Hippocampal formation (tissue), 2 donors: ENCODE data around the gene DRAM1.
"Not testable (repeated sequence)": the region's sequence is repeated elsewhere in the genome, so short reads cannot be mapped to it uniquely, and the experiment has no call there.

Experiments
- DNase-seq, 2 donors: peaks; one replicate each; lab custom pipeline; 2025; lab: John Stamatoyannopoulos, UW

DRAM1 gene

GRCh38 chr12:101859664-101860607, 17.4 kb upstream of the DRAM1 start:
- no peak for DNase-seq

GRCh38 chr12:101861688-101862087, 15.7 kb upstream of the DRAM1 start:
- not testable (repeated sequence) for DNase-seq

- no peak for DNase-seq
Observed at GRCh38 chr12:101862245-101862644, 15.1 kb upstream of the DRAM1 start.

DNA sequence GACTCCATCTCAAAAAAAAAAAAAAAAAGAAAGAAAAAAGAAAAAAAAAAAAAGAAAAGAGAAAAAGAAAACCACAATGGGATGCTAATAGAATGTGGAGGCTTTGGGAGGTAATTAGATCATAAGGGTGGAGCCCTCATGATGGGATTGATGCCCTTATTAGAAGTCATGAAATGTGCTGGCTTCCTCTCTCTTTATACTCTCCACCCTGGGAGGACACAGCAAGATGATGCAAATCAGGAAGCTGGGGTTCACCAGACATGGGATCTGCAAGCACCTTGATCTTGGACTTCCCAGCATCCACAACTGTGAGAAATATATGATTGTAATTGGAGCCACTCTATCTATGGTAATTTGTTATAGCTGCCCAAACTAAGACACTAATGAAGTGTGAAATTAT, 13.4 kb upstream of the DRAM1 start:
- no peak for DNase-seq

DNA sequence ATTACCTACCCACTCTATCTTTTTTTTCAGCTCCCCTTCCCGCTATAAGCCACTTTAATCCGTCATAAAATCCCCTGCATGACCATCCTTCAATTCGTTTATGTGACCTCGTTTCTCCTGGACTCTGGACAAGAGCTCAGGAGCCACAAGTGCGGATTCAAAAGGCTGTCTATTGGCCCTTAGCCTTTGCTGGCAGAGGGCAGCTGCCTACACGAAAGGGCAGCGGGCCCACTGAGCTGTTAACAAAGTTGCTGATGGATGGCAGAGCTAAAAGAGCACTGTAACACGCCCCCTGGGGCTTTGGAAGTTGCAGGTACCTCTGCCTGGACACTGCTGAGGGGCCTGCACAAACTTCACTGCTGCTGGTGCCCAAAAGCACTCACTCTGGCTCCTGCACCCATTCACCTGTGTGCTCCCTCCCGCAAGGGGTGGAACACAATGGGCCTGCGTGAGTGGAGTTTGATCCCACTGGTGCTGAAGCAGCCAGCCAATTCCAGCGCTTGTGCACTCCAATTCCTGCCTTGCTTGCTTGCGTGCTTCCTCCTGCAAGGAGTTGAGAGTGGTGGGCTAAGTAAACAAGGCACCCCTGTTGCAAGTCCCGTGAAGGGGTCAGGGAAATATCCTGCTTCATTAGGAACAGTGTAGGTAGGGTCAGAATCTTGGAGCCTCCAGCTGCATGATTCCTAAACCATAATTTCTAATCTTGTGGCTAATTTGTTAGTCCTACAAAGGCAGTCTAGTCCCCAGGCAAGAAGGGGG, 10.6 kb upstream of the DRAM1 start:
- no peak for DNase-seq

DNA sequence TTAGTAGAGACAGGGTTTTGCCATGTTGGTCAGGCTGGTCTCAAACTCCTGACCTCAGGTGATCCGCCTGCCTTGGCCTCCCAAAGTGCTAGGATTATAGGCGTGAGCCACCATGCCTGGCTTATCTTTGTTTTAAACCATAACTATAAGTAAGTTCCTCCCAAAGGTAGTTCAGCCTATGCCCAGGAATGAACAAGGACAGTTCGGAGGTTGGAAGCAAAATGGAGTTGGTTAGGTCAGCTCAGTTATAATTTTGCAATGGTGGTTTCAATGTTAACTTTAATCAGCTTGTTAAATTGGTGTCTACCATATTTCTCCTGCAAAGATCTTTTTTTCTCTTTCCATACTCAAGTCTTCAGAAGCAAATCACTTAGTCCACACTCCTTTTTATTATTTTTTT, 9.8 kb upstream of the DRAM1 start:
- DNase-seq, result not testable (repeated sequence)

DNA sequence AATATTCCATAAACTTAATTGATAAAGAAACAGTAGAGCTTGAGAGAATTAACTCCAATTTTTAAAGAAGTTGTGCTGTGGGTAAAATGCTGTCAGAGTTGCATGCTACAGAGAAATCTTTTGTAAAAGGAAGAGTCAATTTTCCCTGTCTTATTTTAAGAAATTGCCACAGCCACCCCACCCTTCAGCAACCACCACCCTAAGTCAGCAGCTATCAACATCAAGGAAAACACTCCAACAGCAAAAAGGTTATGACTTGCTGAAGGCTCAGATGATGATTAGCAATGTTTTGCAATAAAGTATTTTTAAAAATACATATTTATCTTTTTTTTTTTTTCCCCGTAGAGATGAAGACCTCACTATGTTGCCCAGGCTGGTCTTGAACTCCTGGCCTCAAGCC, 6.5 kb upstream of the DRAM1 start:
- no peak for DNase-seq

DNA sequence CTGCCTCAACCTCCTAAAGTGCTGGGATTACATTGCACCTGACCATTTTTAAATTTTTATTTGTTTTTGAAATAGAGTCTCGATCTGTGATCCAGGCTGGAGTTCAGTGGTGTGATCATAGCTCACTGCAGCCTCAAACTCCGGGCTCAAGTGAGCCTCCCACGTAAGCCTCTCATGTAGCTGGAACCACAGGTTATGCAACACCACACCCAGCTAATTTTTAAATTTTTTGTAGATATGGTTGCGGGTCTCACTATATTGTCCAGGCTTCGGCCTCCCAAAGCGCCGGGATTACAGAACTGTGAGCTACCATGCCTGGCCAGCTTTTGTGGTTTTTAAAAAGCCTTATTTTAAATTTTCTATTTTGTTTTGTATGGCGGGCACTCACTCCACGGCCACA, 2.2 kb upstream of the DRAM1 start:
- no peak for DNase-seq

GRCh38 chr12:101876322-101876860, 989 bp upstream of the DRAM1 start:
- DNase-seq, result no peak

DNA sequence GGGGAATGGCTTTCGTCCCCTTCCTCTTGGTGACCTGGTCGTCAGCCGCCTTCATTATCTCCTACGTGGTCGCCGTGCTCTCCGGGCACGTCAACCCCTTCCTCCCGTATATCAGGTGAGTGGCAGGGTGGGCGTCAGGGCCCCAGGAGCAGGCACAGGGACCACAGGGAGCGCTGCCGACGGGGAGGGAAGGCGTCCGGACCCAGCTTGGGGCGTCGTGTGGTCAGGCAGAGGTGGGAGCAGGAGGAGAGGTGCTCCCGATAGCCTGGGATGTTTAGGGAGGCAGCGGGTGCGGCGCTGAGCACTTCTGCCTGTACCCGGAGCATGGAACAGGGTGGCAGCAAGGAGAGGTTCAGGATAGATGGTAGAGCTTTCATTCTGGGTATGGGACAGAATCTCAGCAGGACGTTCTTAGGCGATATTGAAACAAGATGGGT, 444 bp downstream of the DRAM1 start:
- no peak for DNase-seq

GRCh38 chr12:101878243-101878821, 952 bp downstream of the DRAM1 start:
- no peak for DNase-seq

- DNase-seq, result no peak
Observed at GRCh38 chr12:101880769-101881168, 3.4 kb downstream of the DRAM1 start.

GRCh38 chr12:101881228-101881627, 3.8 kb downstream of the DRAM1 start:
- no peak for DNase-seq

- no peak for DNase-seq
Observed at GRCh38 chr12:101884174-101884573, 6.8 kb downstream of the DRAM1 start.

GRCh38 chr12:101884781-101885340, 7.5 kb downstream of the DRAM1 start:
- not testable (repeated sequence) for DNase-seq

GRCh38 chr12:101885912-101886561, 8.7 kb downstream of the DRAM1 start:
- DNase-seq, result no peak

DNA sequence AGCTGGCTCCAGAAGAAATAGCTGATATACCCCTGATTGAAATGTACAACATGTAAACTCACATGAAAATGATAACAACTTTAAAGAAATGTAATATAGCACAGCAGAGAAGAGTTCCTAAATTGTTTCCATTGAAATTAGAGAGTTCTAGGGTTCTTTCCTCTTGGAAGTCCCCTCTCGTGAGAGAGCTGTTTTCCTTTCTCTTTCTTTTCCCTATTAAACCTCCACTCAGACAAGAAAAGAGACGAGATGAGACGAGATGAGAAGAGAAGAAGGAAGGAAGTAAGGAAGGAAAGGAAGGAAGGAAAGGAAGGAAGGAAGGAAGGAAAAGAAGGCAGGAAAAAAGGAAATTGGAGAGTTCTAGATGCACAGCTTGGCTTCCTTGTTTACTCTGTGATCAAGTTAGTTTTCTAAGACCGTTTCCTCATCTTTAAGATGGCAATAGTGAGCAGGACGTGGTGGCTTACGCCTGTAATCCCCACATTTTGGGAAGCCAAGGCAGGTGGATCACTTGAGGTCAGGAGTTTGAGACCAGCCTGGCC, 11.9 kb downstream of the DRAM1 start:
- DNase-seq, result no peak

- no peak for DNase-seq
Observed at GRCh38 chr12:101891462-101891971, 14.1 kb downstream of the DRAM1 start.

- no peak for DNase-seq
Observed at GRCh38 chr12:101892794-101893193, 15.4 kb downstream of the DRAM1 start.

DNA sequence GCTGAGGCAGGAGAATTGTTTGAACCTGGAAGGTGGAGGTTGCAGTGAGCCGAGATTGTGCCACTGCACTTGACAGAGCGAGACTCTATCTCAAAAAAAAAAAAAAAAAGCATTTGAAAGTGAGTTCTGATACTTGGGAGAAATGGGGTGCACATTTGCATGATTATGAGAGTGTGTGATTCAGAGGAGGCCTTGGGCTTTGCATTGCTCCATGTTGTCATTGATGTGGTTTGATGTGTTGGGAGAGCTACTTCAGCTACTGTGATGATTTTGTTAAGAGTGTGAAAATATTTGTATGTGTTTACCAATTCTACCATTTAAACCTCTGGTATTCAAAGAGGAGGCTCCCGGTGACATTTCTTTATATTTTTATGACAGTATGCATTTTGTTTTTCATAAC, 24.4 kb downstream of the DRAM1 start:
- DNase-seq, result no peak

DNA sequence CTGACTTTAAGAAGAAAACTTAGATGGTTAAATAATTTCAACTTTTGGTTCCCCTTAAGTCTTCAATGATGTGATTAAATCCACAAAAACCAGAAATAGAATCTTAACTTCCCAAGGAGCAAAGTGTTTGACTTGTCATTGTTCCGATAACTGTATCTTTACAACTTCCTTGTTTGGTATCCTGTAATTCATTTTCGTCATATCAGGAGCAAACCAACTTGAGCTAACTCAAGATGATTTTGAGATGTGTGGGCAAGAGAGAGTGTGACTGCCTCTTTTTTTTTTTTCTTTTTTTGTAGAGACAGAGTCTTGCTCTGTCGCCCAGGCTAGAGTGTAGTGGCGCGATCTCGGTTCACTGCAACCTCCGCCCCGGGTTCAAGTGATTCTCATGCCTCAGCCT, 25.3 kb downstream of the DRAM1 start:
- no peak for DNase-seq
